ENCODE data around the gene IGFL4. TPM values are rescaled to one million over a fixed set of nuclear protein-coding genes. Genes with fewer than 3 reads are reported as not detected.

IGFL4 gene
- not detected for total RNA-seq
- polyA plus RNA-seq (2013, experiment 1 of 2) = 0.20 TPM
- polyA plus RNA-seq (2013, experiment 2 of 2) = 0.16 TPM
- total RNA-seq = 0 to 0.08 (median 0) reads per million in 172 experiments

DNA sequence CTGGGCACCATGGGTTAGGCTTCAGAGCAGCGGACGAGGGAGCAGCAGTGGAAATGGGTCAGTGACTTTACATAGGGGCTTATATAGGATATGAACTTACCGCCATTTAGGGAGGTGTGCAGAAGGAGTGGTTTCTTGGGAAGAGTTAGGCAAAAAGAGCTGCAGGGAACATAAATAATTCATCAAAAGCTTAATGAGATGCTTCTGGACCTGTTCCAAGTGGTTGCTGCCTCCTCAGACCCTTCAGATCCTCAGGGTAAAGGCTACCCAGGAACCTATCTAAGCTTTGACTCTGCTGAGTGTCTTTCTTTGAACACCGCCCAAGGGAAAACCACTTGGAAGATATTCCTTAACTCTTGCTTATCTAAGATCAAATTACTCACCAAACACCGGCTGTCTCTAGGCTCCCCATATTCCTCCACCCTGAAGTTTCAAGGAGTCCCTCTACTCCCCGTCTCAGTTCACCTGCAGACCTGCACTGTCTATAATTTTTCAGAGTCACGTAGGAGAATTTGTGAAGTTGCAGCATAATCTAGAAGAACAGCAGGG lies at the start of gene IGFL4:
TSS of gene IGFL4 (minus strand) at position 51 of the 549 bp plus-strand sequence. CDS start at position 11, 40 bp downstream.
- CTCF ChIA-PET = interaction anchor here (0.5 to 0.7 kb wide), 2 partner anchors 12 to 1355 kb away, joined by 3 read pairs; no protein-coding TSS in a partner anchor
- Mint-ChIP-seq H3K27ac (no peak within 1 kb of the TSS), H3K4me3 (no peak within 1 kb of the TSS)

DNA sequence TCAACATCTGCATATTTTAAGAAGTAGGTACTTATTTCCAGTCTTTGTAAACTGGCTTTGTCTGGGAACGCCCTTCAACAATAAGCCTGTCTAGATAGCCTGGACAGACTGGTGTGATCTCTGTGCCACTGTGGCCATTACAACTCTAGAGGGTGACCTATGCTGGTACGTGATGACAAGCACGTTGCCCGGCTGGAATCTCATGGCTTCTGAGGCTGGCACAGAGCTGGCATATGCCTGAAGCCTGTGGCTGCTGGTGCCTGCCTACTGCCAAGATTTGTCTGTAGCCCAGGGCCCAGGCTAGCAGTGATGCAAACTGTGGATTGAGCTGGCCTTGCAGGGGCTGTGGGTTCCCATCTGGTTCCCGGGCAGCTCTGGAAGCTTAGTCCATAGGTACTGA lies 49.6 kb upstream of the IGFL4 start:
- no peaks in the 10 kb centered on the region for H3K4me1 Mint-ChIP-seq (ENCODE audit: low read depth)

More for the DNA sequence above, at the start of gene IGFL4:
- peaks cover 11 to 12% of the 10 kb centered on the region in 2 experiments for H3K9me3 ChIP-seq (ENCODE audit: control insufficient read depth in 1 of 2, insufficient read depth in 1 of 2, low read length in 2 of 2)
- no peak within 1 kb of the TSS for H3K4me3 ChIP-seq (ENCODE audit: low read length)
- POLR2A ChIA-PET = no interaction called here
- intact Hi-C loops (cut with DNase I, micrococcal nuclease) = loop anchor here in 1 of 2 experiments (10.0 kb wide), 1 partner anchor 134 kb away; no protein-coding TSS in a partner anchor
- Mint-ChIP-seq H3K36me3 (ENCODE audit: low read depth) (no peaks in the 10 kb centered on the region), H3K27me3 (peaks cover 58% of the 10 kb centered on the region), H3K9me3 (no peaks in the 10 kb centered on the region), H3K4me1 (ENCODE audit: low read depth) (no peaks in the 10 kb centered on the region)
- no peak for DNase-seq
- H3K27me3 ChIP-seq (ENCODE audit: control insufficient read depth in 1 of 2, insufficient read depth in 2 of 2, low read length in 2 of 2) = peaks cover 27 to 35% of the 10 kb centered on the region in 2 experiments
- no peak within 1 kb of the TSS for H3K27ac ChIP-seq (ENCODE audit: low read depth in 1 of 2, low read length in 2 of 2)
- H3K4me1 ChIP-seq (ENCODE audit: insufficient read depth, low read length) = no peaks in the 10 kb centered on the region
- TF ChIP-seq, protein P1, sequence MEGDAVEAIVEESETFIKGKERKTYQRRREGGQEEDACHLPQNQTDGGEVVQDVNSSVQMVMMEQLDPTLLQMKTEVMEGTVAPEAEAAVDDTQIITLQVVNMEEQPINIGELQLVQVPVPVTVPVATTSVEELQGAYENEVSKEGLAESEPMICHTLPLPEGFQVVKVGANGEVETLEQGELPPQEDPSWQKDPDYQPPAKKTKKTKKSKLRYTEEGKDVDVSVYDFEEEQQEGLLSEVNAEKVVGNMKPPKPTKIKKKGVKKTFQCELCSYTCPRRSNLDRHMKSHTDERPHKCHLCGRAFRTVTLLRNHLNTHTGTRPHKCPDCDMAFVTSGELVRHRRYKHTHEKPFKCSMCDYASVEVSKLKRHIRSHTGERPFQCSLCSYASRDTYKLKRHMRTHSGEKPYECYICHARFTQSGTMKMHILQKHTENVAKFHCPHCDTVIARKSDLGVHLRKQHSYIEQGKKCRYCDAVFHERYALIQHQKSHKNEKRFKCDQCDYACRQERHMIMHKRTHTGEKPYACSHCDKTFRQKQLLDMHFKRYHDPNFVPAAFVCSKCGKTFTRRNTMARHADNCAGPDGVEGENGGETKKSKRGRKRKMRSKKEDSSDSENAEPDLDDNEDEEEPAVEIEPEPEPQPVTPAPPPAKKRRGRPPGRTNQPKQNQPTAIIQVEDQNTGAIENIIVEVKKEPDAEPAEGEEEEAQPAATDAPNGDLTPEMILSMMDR (IDR thresholded peaks at IDR 0.05) = no peak
- H3K36me3 ChIP-seq (ENCODE audit: insufficient read depth, low read length) = no peaks in the 10 kb centered on the region
- no peak for ATAC-seq (ENCODE audit: poor library complexity)

DNA sequence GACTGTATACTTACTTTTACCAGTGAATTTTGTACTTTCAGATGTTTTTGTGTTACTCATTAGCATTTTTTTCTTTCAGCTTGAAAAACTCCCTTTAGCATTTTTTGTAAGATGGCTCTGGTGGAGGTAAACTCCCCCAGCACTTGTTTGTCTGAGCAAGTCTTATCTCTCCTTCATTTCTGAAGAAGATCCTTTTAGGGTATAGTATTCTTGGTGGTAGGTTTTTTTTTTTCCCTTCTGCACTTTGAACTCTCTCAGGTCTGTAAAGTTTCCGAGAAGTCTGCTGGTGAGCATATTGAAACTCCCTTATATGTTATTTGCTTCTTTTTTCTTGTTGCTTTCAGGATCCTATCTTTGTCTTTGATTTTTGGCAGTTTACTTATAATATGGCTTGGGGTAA lies 48.6 kb upstream of the IGFL4 start:
- peaks cover 8 to 13% of the 10 kb centered on the region in 2 experiments for H3K27me3 ChIP-seq (ENCODE audit: control insufficient read depth in 1 of 2, insufficient read depth in 2 of 2, low read length in 2 of 2)
- intact Hi-C loops (cut with DNase I, micrococcal nuclease) = no loop called here
- Mint-ChIP-seq H3K4me1 (ENCODE audit: low read depth) (no peaks in the 10 kb centered on the region), H3K4me3 (no peak overlapping the region), H3K9me3 (peaks cover 17% of the 10 kb centered on the region), H3K27ac (no peak overlapping the region), H3K27me3 (peaks cover 36% of the 10 kb centered on the region), H3K36me3 (ENCODE audit: low read depth) (peaks cover 11% of the 10 kb centered on the region)
- no peaks in the 10 kb centered on the region for H3K36me3 ChIP-seq (ENCODE audit: insufficient read depth, low read length)
- peaks cover 28 to 32% of the 10 kb centered on the region in 2 experiments for H3K9me3 ChIP-seq (ENCODE audit: control insufficient read depth in 1 of 2, insufficient read depth in 1 of 2, low read length in 2 of 2)
- H3K4me1 ChIP-seq (ENCODE audit: insufficient read depth, low read length) = no peaks in the 10 kb centered on the region
- TF ChIP-seq, protein P1 (IDR thresholded peaks at IDR 0.05) = no peak
- no peak overlapping the region for H3K4me3 ChIP-seq (ENCODE audit: low read length)
- POLR2A ChIA-PET = no interaction called here
- no peak for DNase-seq
- CTCF ChIA-PET = interaction anchor here (1.2 kb wide), 1 partner anchor 29 kb away, joined by 3 read pairs; no protein-coding TSS in a partner anchor
- ATAC-seq (ENCODE audit: poor library complexity) = no peak
- no peak overlapping the region for H3K27ac ChIP-seq (ENCODE audit: low read depth in 1 of 2, low read length in 2 of 2)

More for the DNA sequence above, 49.6 kb upstream of the IGFL4 start:
- Histone ChIP-seq H3K4me3 (ENCODE audit: low read length) (no peak overlapping the region), H3K36me3 (ENCODE audit: insufficient read depth, low read length) (no peaks in the 10 kb centered on the region), H3K4me1 (ENCODE audit: insufficient read depth, low read length) (no peaks in the 10 kb centered on the region), H3K27me3 (ENCODE audit: control insufficient read depth in 1 of 2, insufficient read depth in 2 of 2, low read length in 2 of 2) (peaks cover 8% of the 10 kb centered on the region in 2 experiments), H3K27ac (ENCODE audit: low read depth in 1 of 2, low read length in 2 of 2) (no peak overlapping the region), H3K9me3 (ENCODE audit: control insufficient read depth in 1 of 2, insufficient read depth in 1 of 2, low read length in 2 of 2) (peaks cover 22 to 32% of the 10 kb centered on the region in 2 experiments)
- Mint-ChIP-seq H3K4me3 (no peak overlapping the region), H3K27me3 (peaks cover 38% of the 10 kb centered on the region), H3K27ac (no peak overlapping the region), H3K9me3 (peaks cover 14% of the 10 kb centered on the region), H3K36me3 (ENCODE audit: low read depth) (peaks cover 8% of the 10 kb centered on the region)
- ATAC-seq (ENCODE audit: poor library complexity) (no peak), DNase-seq (no peak)
- ChIA-PET CTCF (interaction anchor here (1.2 kb wide), 1 partner anchor 30 kb away, joined by 3 read pairs; no protein-coding TSS in a partner anchor), POLR2A (no interaction called here)
- TF ChIP-seq, protein P1 (IDR thresholded peaks at IDR 0.05) = no peak
- intact Hi-C loops (cut with DNase I, micrococcal nuclease) = no loop called here

All from CD4-positive, alpha-beta T cell (primary cell).